ENCODE results near the gene TENM3.

- TF ChIP-seq EP300 (IDR thresholded peaks at IDR 0.05; ENCODE audit: low read depth), result no peak
- no peak for TF ChIP-seq CTCF (IDR thresholded peaks at IDR 0.05)
- TF ChIP-seq POLR2A (IDR thresholded peaks at IDR 0.05), result no peak
These were observed 261.3 kb downstream of the TENM3 start for GRCh38 chr4:182504463-182504862.
